Stomach smooth muscle (tissue), 2 donors: ENCODE measurements around the gene LRMDA.

Experiments used
- H3K27ac ChIP-seq: one replicate; pipeline ENCODE4 v1.7.0; 2013; ENCODE audit warnings: mild to moderate bottlenecking, low read length, inconsistent platforms
- H3K27me3 ChIP-seq, 2 donors: one replicate each; pipeline ENCODE4 v1.7.0; 2013; ENCODE audit warnings: low read length in 2 of 2; ENCODE audit not compliant: insufficient read depth in 2 of 2, control insufficient read depth in 1 of 2
- H3K36me3 ChIP-seq, 2 donors: one replicate each; pipeline ENCODE4 v1.7.0; 2013; ENCODE audit warnings: low read length in 2 of 2; ENCODE audit not compliant: control insufficient read depth in 2 of 2, insufficient read depth in 2 of 2
- H3K4me1 ChIP-seq: one replicate; pipeline ENCODE4 v1.7.0; 2013; ENCODE audit warnings: low read length; ENCODE audit not compliant: control insufficient read depth, insufficient read depth
- H3K4me3 ChIP-seq, 2 donors: one replicate each; pipeline ENCODE4 v1.7.0; 2013; ENCODE audit warnings: low read length in 2 of 2
- H3K9ac ChIP-seq, 2 donors: one replicate each; pipeline ENCODE4 v1.7.0; 2013; ENCODE audit warnings: low read length in 2 of 2, mild to moderate bottlenecking in 1 of 2
- H3K9me3 ChIP-seq, 2 donors: one replicate each; pipeline ENCODE4 v1.7.0; 2013; ENCODE audit warnings: low read length in 2 of 2; ENCODE audit not compliant: control insufficient read depth in 2 of 2
- donor health status: healthy.
- donor health status: Pancreatic carcinoma.

The LRMDA gene

GRCh38 chr10:75586814-75587213, 155.4 kb downstream of the LRMDA start:
- no peaks in the 10 kb centered on the region for H3K27me3 ChIP-seq
- no peaks in the 10 kb centered on the region for H3K36me3 ChIP-seq
- no peak overlapping the region for H3K9ac ChIP-seq
- no peaks in the 10 kb centered on the region for H3K4me1 ChIP-seq
- no peak overlapping the region for H3K4me3 ChIP-seq
- H3K9me3 ChIP-seq, result peaks cover 0 to 15% of the 10 kb centered on the region in 2 donors
- no peak overlapping the region for H3K27ac ChIP-seq

- Histone ChIP-seq H3K36me3 (no peaks in the 10 kb centered on the region), H3K27ac (no peak overlapping the region), H3K4me3 (no peak overlapping the region), H3K27me3 (no peaks in the 10 kb centered on the region), H3K9ac (no peak overlapping the region), H3K4me1 (no peaks in the 10 kb centered on the region), H3K9me3 (peaks cover 0 to 3% of the 10 kb centered on the region in 2 donors)
Observed at GRCh38 chr10:75588031-75588430, 156.6 kb downstream of the LRMDA start.

- no peak overlapping the region for H3K27ac ChIP-seq
- no peaks in the 10 kb centered on the region for H3K9me3 ChIP-seq
- no peak overlapping the region for H3K4me3 ChIP-seq
- H3K9ac ChIP-seq, result no peak overlapping the region
- H3K36me3 ChIP-seq, result no peaks in the 10 kb centered on the region
- H3K4me1 ChIP-seq, result no peaks in the 10 kb centered on the region
- H3K27me3 ChIP-seq, result no peaks in the 10 kb centered on the region
Observed at GRCh38 chr10:75589895-75590654, 158.7 kb downstream of the LRMDA start.

GRCh38 chr10:75592151-75592787, 160.8 kb downstream of the LRMDA start:
- H3K4me1 ChIP-seq, result no peaks in the 10 kb centered on the region
- H3K4me3 ChIP-seq, result peak overlapping the region in 1 of 2 donors; percentile 36
- no peaks in the 10 kb centered on the region for H3K27me3 ChIP-seq
- H3K9me3 ChIP-seq, result no peaks in the 10 kb centered on the region
- H3K36me3 ChIP-seq, result no peaks in the 10 kb centered on the region
- no peak overlapping the region for H3K27ac ChIP-seq
- no peak overlapping the region for H3K9ac ChIP-seq

GRCh38 chr10:75592791-75593643, 161.6 kb downstream of the LRMDA start:
- Histone ChIP-seq H3K36me3 (no peaks in the 10 kb centered on the region), H3K27ac (no peak overlapping the region), H3K4me1 (no peaks in the 10 kb centered on the region), H3K27me3 (no peaks in the 10 kb centered on the region), H3K9me3 (no peaks in the 10 kb centered on the region), H3K9ac (no peak overlapping the region), H3K4me3 (no peak overlapping the region)

- no peaks in the 10 kb centered on the region for H3K36me3 ChIP-seq
- no peak overlapping the region for H3K9ac ChIP-seq
- H3K4me1 ChIP-seq, result no peaks in the 10 kb centered on the region
- H3K27ac ChIP-seq, result no peak overlapping the region
- no peaks in the 10 kb centered on the region for H3K27me3 ChIP-seq
- H3K4me3 ChIP-seq, result no peak overlapping the region
- no peaks in the 10 kb centered on the region for H3K9me3 ChIP-seq
Observed at GRCh38 chr10:75593692-75594556, 162.5 kb downstream of the LRMDA start.

- no peak overlapping the region for H3K27ac ChIP-seq
- H3K9ac ChIP-seq, result no peak overlapping the region
- H3K27me3 ChIP-seq, result no peaks in the 10 kb centered on the region
- H3K9me3 ChIP-seq, result no peaks in the 10 kb centered on the region
- no peaks in the 10 kb centered on the region for H3K4me1 ChIP-seq
- H3K4me3 ChIP-seq, result no peak overlapping the region
- H3K36me3 ChIP-seq, result no peaks in the 10 kb centered on the region
Observed at GRCh38 chr10:75596930-75597620, 165.7 kb downstream of the LRMDA start.

GRCh38 chr10:75597773-75598440, 166.5 kb downstream of the LRMDA start:
- Histone ChIP-seq H3K27ac (no peak overlapping the region), H3K4me3 (no peak overlapping the region), H3K36me3 (no peaks in the 10 kb centered on the region), H3K9ac (no peak overlapping the region), H3K9me3 (no peaks in the 10 kb centered on the region), H3K27me3 (no peaks in the 10 kb centered on the region), H3K4me1 (no peaks in the 10 kb centered on the region)

GRCh38 chr10:75598998-75599397, 167.6 kb downstream of the LRMDA start:
- no peak overlapping the region for H3K4me3 ChIP-seq
- no peaks in the 10 kb centered on the region for H3K4me1 ChIP-seq
- peaks cover 0 to 3% of the 10 kb centered on the region in 2 donors for H3K27me3 ChIP-seq
- no peaks in the 10 kb centered on the region for H3K9me3 ChIP-seq
- no peaks in the 10 kb centered on the region for H3K36me3 ChIP-seq
- no peak overlapping the region for H3K9ac ChIP-seq
- H3K27ac ChIP-seq, result no peak overlapping the region
